PC-9 (cell line): ENCODE measurements around the gene RC3H1. TPM values are rescaled to one million over a fixed set of nuclear protein-coding genes. Genes with fewer than 3 reads are reported as not detected.
"Not testable (repeated sequence)": the region's sequence is repeated elsewhere in the genome, so short reads cannot be mapped to it uniquely, and the experiment has no call there.

ENCODE experiments used
- BruUV-seq: library from RNA; stranded (reverse); fragments of 400-500 nt; replicated peaks from 2 replicates; lab custom pipeline; 2021; lab: Mats Ljungman, UMichigan
- CTCF ChIA-PET: fragments of 300-600 bp; sonication (Branson Sonifier 250); formaldehyde crosslinking; loops from one replicate; lab custom pipeline; 2022; ENCODE audit warnings: antibody characterized with exemption; lab: Charles Lee
- POLR2A ChIA-PET: fragments of 300-600 bp; sonication (Branson Sonifier 250); formaldehyde crosslinking; loops from one replicate; lab custom pipeline; 2022; ENCODE audit warnings: antibody characterized with exemption; ENCODE audit not compliant: unreplicated experiment; lab: Charles Lee
- DNase-seq, 2 experiments: peaks; one replicate each; pipeline versions ENCODE4 v3.0.0 to v3.0.0-alpha.2; 2015 to 2022; ENCODE audit warnings: mixed read lengths in 1 of 2
- H2AFZ ChIP-seq: fragments of 200-600 bp; sonication (generic); 2 replicates; pipeline ENCODE4 v1.8.1; 2017; ENCODE audit warnings: antibody characterized with exemption
- H3F3A ChIP-seq: fragments of 200-600 bp; sonication (generic); 2 replicates; pipeline ENCODE4 v1.8.1; 2017; ENCODE audit warnings: antibody characterized with exemption, mild to moderate bottlenecking, low read depth; ENCODE audit not compliant: insufficient read depth
- H3K27ac ChIP-seq: fragments of 200-600 bp; sonication (generic); 2 replicates; pipeline ENCODE4 v1.6.1; 2016; ENCODE audit warnings: mixed run types
- H3K27me3 ChIP-seq: fragments of 200-600 bp; sonication (generic); 2 replicates; pipeline ENCODE4 v1.6.1; 2016; ENCODE audit warnings: low read depth, mixed run types; ENCODE audit not compliant: insufficient read depth
- H3K36me3 ChIP-seq: fragments of 200-600 bp; sonication (generic); 2 replicates; pipeline ENCODE4 v1.6.1; 2016; ENCODE audit warnings: low read depth, mixed run types
- H3K4me1 ChIP-seq: fragments of 200-600 bp; sonication (generic); replicated peaks from 2 replicates; pipeline ENCODE4 v1.6.1; 2016; ENCODE audit warnings: mixed run types; ENCODE audit not compliant: insufficient read depth
- H3K4me2 ChIP-seq: fragments of 200-600 bp; sonication (generic); 2 replicates; pipeline ENCODE4 v1.6.1; 2017; ENCODE audit warnings: mixed run types
- H3K4me3 ChIP-seq: fragments of 200-600 bp; sonication (generic); 2 replicates; pipeline ENCODE4 v1.6.1; 2016; ENCODE audit warnings: mixed run types
- H3K79me2 ChIP-seq: fragments of 200-600 bp; sonication (generic); 2 replicates; pipeline ENCODE4 v1.6.1; 2017; ENCODE audit warnings: low read depth, mixed run types
- H3K9me2 ChIP-seq: fragments of 200-600 bp; sonication (generic); 2 replicates; pipeline ENCODE4 v1.8.1; 2017; ENCODE audit warnings: mild to moderate bottlenecking; ENCODE audit not compliant: insufficient read depth
- H3K9me3 ChIP-seq: fragments of 200-600 bp; sonication (generic); 2 replicates; pipeline ENCODE4 v1.8.1; 2016; ENCODE audit warnings: low read depth; ENCODE audit not compliant: insufficient read depth
- H4K20me1 ChIP-seq: fragments of 200-600 bp; sonication (generic); 2 replicates; pipeline ENCODE4 v1.8.1; 2017; ENCODE audit not compliant: insufficient read depth
- EZH2 ChIP-seq: fragments of 200-600 bp; sonication (generic); IDR thresholded peaks from 2 replicates; pipeline ENCODE4 v1.8.0; 2017; ENCODE audit warnings: antibody characterized with exemption, low read depth
- intact Hi-C: fragments of 100-400 bp; cut with micrococcal nuclease; formaldehyde crosslinking; loops from one replicate; pipeline ENCODE4 v1.10.0; 2022; ENCODE audit not compliant: unreplicated experiment
- total RNA-seq: library from RNA; stranded (reverse); gene quantifications from 2 replicates; pipeline ENCODE4 v1.2.3, GENCODE V29; 2021
- TF ChIP-seq, protein P1 (sequence below): fragments of 200-600 bp; sonication (generic); conservative IDR thresholded peaks from 2 replicates; pipeline ENCODE4 v1.6.1; 2017; ENCODE audit warnings: mixed run types, antibody characterized with exemption, mild to moderate bottlenecking, moderate library complexity

The RC3H1 gene
- total RNA-seq, 1 experiment from 2014 or later: 29.5 TPM

DNA sequence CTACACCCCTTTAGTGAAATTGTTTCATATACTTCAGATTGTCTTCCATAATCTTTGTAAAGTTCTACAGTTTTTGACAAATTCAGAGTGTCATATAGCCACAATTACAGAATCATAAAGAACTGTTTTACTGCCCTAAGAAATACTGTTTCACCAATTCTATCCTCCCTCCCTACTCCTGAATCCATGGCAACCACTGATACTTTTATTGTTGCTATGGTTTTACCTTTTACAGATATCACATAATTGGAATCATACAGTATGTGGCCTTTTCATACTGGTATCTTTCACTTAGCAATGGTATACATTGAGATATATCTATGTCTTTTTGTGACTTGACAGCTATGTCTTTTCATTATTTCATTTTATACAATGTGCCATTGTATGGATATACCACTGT, 34.1 kb downstream of the RC3H1 start:
- Histone ChIP-seq H3K9me3 (no peaks in the 10 kb centered on the region), H3K4me2 (no peak overlapping the region), H3K79me2 (no peaks in the 10 kb centered on the region), H3F3A (no peaks in the 10 kb centered on the region; the same call in 1 of the 2 replicates), H2AFZ (no peak overlapping the region), H4K20me1 (peaks cover 10% of the 10 kb centered on the region; the same call in 1 of the 2 replicates), H3K4me1 (no peaks in the 10 kb centered on the region), H3K27ac (no peak overlapping the region), H3K27me3 (no peaks in the 10 kb centered on the region), H3K9me2 (no peaks in the 10 kb centered on the region), H3K36me3 (peaks cover 43% of the 10 kb centered on the region), H3K4me3 (no peak overlapping the region)
- DNase-seq: no peak
- ChIA-PET POLR2A (interaction anchor here (0.6 kb wide), 1 partner anchor 169 kb away, joined by 7 read pairs; no protein-coding TSS in a partner anchor), CTCF (interaction anchor here (0.5 kb wide), 1 partner anchor 18 kb away, joined by 4 read pairs; no protein-coding TSS in a partner anchor)
- intact Hi-C loops: loop anchor here (10.0 kb wide), 1 partner anchor 227 kb away; no protein-coding TSS in a partner anchor
- TF ChIP-seq, protein P1, sequence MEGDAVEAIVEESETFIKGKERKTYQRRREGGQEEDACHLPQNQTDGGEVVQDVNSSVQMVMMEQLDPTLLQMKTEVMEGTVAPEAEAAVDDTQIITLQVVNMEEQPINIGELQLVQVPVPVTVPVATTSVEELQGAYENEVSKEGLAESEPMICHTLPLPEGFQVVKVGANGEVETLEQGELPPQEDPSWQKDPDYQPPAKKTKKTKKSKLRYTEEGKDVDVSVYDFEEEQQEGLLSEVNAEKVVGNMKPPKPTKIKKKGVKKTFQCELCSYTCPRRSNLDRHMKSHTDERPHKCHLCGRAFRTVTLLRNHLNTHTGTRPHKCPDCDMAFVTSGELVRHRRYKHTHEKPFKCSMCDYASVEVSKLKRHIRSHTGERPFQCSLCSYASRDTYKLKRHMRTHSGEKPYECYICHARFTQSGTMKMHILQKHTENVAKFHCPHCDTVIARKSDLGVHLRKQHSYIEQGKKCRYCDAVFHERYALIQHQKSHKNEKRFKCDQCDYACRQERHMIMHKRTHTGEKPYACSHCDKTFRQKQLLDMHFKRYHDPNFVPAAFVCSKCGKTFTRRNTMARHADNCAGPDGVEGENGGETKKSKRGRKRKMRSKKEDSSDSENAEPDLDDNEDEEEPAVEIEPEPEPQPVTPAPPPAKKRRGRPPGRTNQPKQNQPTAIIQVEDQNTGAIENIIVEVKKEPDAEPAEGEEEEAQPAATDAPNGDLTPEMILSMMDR: no peak
- no peak for TF ChIP-seq EZH2
- BruUV-seq: no TSS peak

DNA sequence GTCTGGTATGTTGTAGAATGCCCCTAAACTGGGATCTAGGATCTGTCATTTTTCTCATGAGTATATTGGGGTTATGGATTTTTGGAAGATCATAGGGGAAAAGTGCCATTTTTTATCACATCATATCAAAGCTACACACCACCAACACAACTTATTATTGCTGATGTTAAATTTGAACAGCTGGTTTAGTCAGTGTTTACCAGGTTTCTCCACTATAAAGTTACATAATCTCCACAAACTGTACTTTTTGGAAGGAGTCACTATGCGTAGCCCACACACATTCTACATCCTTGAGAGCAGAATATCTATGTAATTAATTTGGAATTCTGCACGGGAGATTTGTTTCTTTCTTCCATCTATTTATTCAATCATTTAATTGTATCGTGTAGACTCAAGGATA, 35.2 kb downstream of the RC3H1 start:
- intact Hi-C loops: loop anchor here (10.0 kb wide), 1 partner anchor 228 kb away; no protein-coding TSS in a partner anchor
- POLR2A ChIA-PET: interaction anchor here (0.6 kb wide), 1 partner anchor 35 kb away, joined by 3 read pairs; the partner anchor contains the start of gene RC3H1
- peaks cover 40% of the 10 kb centered on the region for H3K36me3 ChIP-seq
- H3K9me3 ChIP-seq: no peaks in the 10 kb centered on the region
- H3K4me3 ChIP-seq: no peak overlapping the region
- no peaks in the 10 kb centered on the region for H3K4me1 ChIP-seq
- DNase-seq: no peak
- H3K79me2 ChIP-seq: no peaks in the 10 kb centered on the region
- H3K4me2 ChIP-seq: no peak overlapping the region
- CTCF ChIA-PET: interaction anchor here (0.6 kb wide), 1 partner anchor 776 kb away, joined by 8 read pairs; no protein-coding TSS in a partner anchor
- no peaks in the 10 kb centered on the region for H3K9me2 ChIP-seq
- peaks cover 10% of the 10 kb centered on the region; the same call in 1 of the 2 replicates for H4K20me1 ChIP-seq
- TF ChIP-seq EZH2: no peak
- TF ChIP-seq, protein P1: no peak
- H3F3A ChIP-seq: no peaks in the 10 kb centered on the region; the same call in 1 of the 2 replicates
- no peaks in the 10 kb centered on the region for H3K27me3 ChIP-seq
- BruUV-seq: no TSS peak
- no peak overlapping the region for H2AFZ ChIP-seq
- no peak overlapping the region for H3K27ac ChIP-seq

DNA sequence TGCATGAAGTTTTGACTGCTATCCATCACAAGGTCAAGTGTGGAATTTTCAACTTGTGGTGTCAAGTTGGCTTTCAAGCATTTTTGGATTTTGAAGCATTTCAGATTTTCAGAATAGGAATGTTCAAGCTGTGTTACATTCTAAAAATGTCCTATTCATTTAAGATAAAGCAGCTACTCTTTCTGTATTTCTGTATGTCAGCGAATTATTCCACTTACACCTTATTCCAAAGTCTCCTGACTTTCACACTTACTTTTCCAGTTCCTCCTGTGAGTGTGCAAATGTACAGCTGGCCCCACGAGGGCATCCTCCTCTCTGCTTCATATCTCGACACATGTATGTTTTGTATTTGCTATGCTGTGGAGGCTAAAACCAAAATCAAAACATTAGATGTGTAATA, 51.9 kb downstream of the RC3H1 start:
- no peaks in the 10 kb centered on the region for H3K9me2 ChIP-seq
- H3F3A ChIP-seq: no peaks in the 10 kb centered on the region; the same call in none of the 2 replicates
- H3K79me2 ChIP-seq: 0 out of 2 replicates have a peak, but pooled peaks cover 2% of the 10 kb centered on the region
- no peak for DNase-seq
- H3K9me3 ChIP-seq: no peaks in the 10 kb centered on the region
- peaks cover 4% of the 10 kb centered on the region; the same call in 1 of the 2 replicates for H4K20me1 ChIP-seq
- H3K36me3 ChIP-seq: peaks cover 23% of the 10 kb centered on the region
- H3K4me2 ChIP-seq: no peak overlapping the region
- no peaks in the 10 kb centered on the region for H3K4me1 ChIP-seq
- ChIA-PET CTCF (interaction anchor here (0.6 to 0.7 kb wide), 2 partner anchors 18 to 141 kb away, joined by 4 to 5 read pairs; no protein-coding TSS in a partner anchor), POLR2A (interaction anchor here (0.6 kb wide), 1 partner anchor 255 kb away, joined by 4 read pairs; the partner anchor contains the start of gene KLHL20)
- TF ChIP-seq EZH2: no peak
- TF ChIP-seq, protein P1: no peak
- H3K27me3 ChIP-seq: no peaks in the 10 kb centered on the region
- no peak overlapping the region for H3K4me3 ChIP-seq
- intact Hi-C loops: loop anchor here (5.0 kb wide), 1 partner anchor 102 kb away; no protein-coding TSS in a partner anchor
- no peak overlapping the region for H2AFZ ChIP-seq
- no peak overlapping the region for H3K27ac ChIP-seq
- BruUV-seq: no TSS peak

DNA sequence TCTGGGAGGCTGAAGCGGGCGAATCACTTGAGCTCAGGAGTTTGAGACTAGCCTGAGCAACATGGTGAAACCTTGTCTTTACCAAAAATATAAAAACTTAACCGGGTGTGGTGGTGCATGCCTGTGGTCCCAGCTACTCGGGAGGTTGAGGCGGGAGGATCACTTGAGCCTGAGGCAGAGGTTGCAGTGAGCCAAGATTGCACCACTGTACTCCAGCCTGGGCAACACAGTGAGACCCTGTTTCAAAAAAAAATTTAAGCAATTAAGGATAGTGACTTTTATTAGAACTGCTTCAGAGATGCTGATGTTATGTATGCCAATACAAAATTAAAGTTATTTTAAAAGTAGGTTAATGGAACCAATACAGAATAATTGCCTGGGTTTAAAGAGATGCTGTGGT, 56.3 kb downstream of the RC3H1 start:
- H3K4me3 ChIP-seq, H3K27me3 ChIP-seq, H3K4me1 ChIP-seq, H3K9me2 ChIP-seq, H2AFZ ChIP-seq, CTCF ChIA-PET, POLR2A ChIA-PET, H3K79me2 ChIP-seq, H3K9me3 ChIP-seq, DNase-seq, H3K27ac ChIP-seq, BruUV-seq, H4K20me1 ChIP-seq, H3K4me2 ChIP-seq: not testable (repeated sequence)
- intact Hi-C loops: loop anchor here (10.0 kb wide), 1 partner anchor 531 kb away; no protein-coding TSS in a partner anchor
- peaks cover 28% of the 10 kb centered on the region; the same call in 1 of the 2 replicates for H3K36me3 ChIP-seq
- peaks cover 17% of the 10 kb centered on the region for H3F3A ChIP-seq
